ENCODE results near the gene IL12A.

Gene IL12A

DNA sequence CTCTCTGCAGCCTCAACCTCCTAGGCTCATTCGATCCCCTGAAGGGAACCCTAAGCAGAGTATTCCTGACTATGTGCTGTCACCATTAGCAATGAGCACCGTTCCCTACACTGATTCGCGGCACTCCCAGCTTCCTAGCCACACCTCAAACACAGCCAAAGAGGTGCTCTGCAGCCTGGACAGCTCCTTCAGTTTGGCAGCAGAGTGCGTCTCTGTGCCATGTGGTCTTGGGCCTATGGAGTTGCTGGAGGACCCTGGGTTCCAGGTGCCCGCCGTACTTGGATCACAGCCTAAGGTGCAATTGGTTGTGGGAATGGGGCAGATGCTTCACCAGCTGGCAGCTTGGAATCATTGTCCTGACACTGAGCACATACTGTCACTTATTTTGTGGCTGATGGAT, 17.3 kb upstream of the IL12A start:
- TF ChIP-seq POLR2AphosphoS5 (IDR thresholded peaks at IDR 0.05; ENCODE audit: low read depth), result no peak
- TF ChIP-seq SPI1 (IDR thresholded peaks at IDR 0.05; ENCODE audit: borderline replicate concordance, low read depth), result no peak
- no peak for TF ChIP-seq GABPA (IDR thresholded peaks at IDR 0.05; ENCODE audit: low read depth)
- TF ChIP-seq, protein P1, sequence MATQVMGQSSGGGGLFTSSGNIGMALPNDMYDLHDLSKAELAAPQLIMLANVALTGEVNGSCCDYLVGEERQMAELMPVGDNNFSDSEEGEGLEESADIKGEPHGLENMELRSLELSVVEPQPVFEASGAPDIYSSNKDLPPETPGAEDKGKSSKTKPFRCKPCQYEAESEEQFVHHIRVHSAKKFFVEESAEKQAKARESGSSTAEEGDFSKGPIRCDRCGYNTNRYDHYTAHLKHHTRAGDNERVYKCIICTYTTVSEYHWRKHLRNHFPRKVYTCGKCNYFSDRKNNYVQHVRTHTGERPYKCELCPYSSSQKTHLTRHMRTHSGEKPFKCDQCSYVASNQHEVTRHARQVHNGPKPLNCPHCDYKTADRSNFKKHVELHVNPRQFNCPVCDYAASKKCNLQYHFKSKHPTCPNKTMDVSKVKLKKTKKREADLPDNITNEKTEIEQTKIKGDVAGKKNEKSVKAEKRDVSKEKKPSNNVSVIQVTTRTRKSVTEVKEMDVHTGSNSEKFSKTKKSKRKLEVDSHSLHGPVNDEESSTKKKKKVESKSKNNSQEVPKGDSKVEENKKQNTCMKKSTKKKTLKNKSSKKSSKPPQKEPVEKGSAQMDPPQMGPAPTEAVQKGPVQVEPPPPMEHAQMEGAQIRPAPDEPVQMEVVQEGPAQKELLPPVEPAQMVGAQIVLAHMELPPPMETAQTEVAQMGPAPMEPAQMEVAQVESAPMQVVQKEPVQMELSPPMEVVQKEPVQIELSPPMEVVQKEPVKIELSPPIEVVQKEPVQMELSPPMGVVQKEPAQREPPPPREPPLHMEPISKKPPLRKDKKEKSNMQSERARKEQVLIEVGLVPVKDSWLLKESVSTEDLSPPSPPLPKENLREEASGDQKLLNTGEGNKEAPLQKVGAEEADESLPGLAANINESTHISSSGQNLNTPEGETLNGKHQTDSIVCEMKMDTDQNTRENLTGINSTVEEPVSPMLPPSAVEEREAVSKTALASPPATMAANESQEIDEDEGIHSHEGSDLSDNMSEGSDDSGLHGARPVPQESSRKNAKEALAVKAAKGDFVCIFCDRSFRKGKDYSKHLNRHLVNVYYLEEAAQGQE (IDR thresholded peaks at IDR 0.05; ENCODE audit: insufficient replicate concordance, low read depth), result no peak
- TF ChIP-seq, protein P2, sequence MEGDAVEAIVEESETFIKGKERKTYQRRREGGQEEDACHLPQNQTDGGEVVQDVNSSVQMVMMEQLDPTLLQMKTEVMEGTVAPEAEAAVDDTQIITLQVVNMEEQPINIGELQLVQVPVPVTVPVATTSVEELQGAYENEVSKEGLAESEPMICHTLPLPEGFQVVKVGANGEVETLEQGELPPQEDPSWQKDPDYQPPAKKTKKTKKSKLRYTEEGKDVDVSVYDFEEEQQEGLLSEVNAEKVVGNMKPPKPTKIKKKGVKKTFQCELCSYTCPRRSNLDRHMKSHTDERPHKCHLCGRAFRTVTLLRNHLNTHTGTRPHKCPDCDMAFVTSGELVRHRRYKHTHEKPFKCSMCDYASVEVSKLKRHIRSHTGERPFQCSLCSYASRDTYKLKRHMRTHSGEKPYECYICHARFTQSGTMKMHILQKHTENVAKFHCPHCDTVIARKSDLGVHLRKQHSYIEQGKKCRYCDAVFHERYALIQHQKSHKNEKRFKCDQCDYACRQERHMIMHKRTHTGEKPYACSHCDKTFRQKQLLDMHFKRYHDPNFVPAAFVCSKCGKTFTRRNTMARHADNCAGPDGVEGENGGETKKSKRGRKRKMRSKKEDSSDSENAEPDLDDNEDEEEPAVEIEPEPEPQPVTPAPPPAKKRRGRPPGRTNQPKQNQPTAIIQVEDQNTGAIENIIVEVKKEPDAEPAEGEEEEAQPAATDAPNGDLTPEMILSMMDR (IDR thresholded peaks at IDR 0.05; ENCODE audit: insufficient read depth, low read length), result no peak
- DNase-seq (ENCODE audit: low read depth in 1 of 2, low spot score in 1 of 2), result no peak
- H3K27me3 ChIP-seq (ENCODE audit: insufficient read depth, poor library complexity, severe bottlenecking), result no peaks in the 10 kb centered on the region
- no peak overlapping the region for H3K27ac ChIP-seq (replicated peaks)
- H3K4me3 ChIP-seq (replicated peaks; ENCODE audit: insufficient read depth, low read length), result no peak overlapping the region

DNA sequence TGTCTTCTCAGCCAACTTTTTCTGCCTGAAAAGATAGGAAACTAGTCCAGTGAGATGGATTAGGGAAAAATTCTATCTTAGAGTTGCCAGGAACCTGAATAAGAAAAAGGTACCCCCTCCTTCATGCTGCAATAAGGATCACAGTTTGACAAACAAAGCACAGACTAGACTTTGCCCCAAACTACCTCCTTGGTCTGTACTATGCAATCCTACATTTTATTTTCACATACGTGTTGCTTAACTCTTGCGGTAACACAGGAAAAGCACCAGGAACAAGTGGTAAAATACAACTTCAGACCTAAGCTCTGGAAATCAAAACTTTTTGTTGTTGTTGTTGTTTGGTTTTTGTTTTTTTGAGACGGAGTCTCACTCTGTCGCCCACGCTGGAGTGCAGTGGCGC, 11.3 kb upstream of the IL12A start:
- H3K27me3 ChIP-seq (ENCODE audit: insufficient read depth, poor library complexity, severe bottlenecking), result no peaks in the 10 kb centered on the region
- no peak overlapping the region for H3K27ac ChIP-seq (replicated peaks)
- TF ChIP-seq, protein P1 (IDR thresholded peaks at IDR 0.05; ENCODE audit: insufficient replicate concordance, low read depth), result no peak
- no peak for TF ChIP-seq SPI1 (IDR thresholded peaks at IDR 0.05; ENCODE audit: borderline replicate concordance, low read depth)
- TF ChIP-seq POLR2AphosphoS5 (IDR thresholded peaks at IDR 0.05; ENCODE audit: low read depth), result no peak
- TF ChIP-seq GABPA (IDR thresholded peaks at IDR 0.05; ENCODE audit: low read depth), result no peak
- TF ChIP-seq, protein P2 (IDR thresholded peaks at IDR 0.05; ENCODE audit: insufficient read depth, low read length), result no peak
- no peak for DNase-seq (ENCODE audit: low read depth in 1 of 2, low spot score in 1 of 2)
- H3K4me3 ChIP-seq (replicated peaks; ENCODE audit: insufficient read depth, low read length), result no peak overlapping the region

DNA sequence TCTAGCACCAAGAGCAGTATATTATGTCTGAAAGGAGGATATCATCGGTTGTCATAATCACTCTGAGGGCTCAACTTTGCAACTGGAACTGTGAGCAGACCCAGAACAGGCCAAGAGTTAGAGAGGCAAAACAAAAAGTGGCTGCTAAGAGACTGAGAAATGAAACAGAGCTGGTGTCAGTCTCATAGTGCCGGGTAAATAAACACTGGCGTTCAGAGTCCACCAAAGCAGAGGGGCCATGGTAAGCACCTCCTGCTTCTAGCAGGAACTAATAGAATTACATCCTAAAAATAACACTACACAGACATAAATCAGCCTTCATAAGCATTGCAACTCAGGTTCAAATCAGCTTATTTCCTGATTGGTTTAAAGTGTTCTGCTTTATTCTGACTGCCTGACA, 10.3 kb upstream of the IL12A start:
- DNase-seq (ENCODE audit: low read depth in 1 of 2, low spot score in 1 of 2), result no peak
- Histone ChIP-seq H3K27me3 (ENCODE audit: insufficient read depth, poor library complexity, severe bottlenecking) (no peaks in the 10 kb centered on the region), H3K27ac (replicated peaks) (no peak overlapping the region), H3K4me3 (replicated peaks; ENCODE audit: insufficient read depth, low read length) (no peak overlapping the region)
- TF ChIP-seq SPI1 (IDR thresholded peaks at IDR 0.05; ENCODE audit: borderline replicate concordance, low read depth) (no peak), GABPA (IDR thresholded peaks at IDR 0.05; ENCODE audit: low read depth) (no peak), POLR2AphosphoS5 (IDR thresholded peaks at IDR 0.05; ENCODE audit: low read depth) (no peak)
- TF ChIP-seq, protein P2 (IDR thresholded peaks at IDR 0.05; ENCODE audit: insufficient read depth, low read length), result no peak
- TF ChIP-seq, protein P1 (IDR thresholded peaks at IDR 0.05; ENCODE audit: insufficient replicate concordance, low read depth), result no peak
